Astrocyte (in vitro differentiated cells and primary cell): ENCODE measurements around the gene ATP5MC3. TPM values are rescaled to one million over a fixed set of nuclear protein-coding genes. Genes with fewer than 3 reads are reported as not detected.
A peak's percentile ranks its signal among the peaks of the same experiment; 100 is the strongest.

ENCODE experiments used
- DNase-seq: peaks from one replicate; pipeline ENCODE4 v3.0.0-alpha.2; 2010; ENCODE audit warnings: low read depth
- FAIRE-seq: peaks from 2 replicates; lab custom pipeline; 2011; peaks lifted over from hg19 to GRCh38; lab: Jason Lieb, UNC
- H2AFZ ChIP-seq: 2 replicates; pipeline ENCODE4 v1.6.0; 2012; ENCODE audit warnings: low read depth, low read length, inconsistent platforms
- H3K27ac ChIP-seq: 2 replicates; pipeline ENCODE4 v1.5.1; 2011; ENCODE audit warnings: low read depth, low read length, inconsistent platforms
- H3K27me3 ChIP-seq: 2 replicates; pipeline ENCODE4 v1.6.0; 2011; ENCODE audit warnings: low read length, inconsistent platforms; ENCODE audit not compliant: insufficient read depth
- H3K36me3 ChIP-seq: 2 replicates; pipeline ENCODE4 v1.5.1; 2011; ENCODE audit warnings: low read length, inconsistent platforms; ENCODE audit not compliant: insufficient read depth
- H3K4me1 ChIP-seq: 2 replicates; pipeline ENCODE4 v1.5.1; 2011; ENCODE audit warnings: low read length, inconsistent platforms; ENCODE audit not compliant: insufficient read depth
- H3K4me2 ChIP-seq: 2 replicates; pipeline ENCODE4 v1.6.0; 2012; ENCODE audit warnings: low read length, inconsistent platforms
- H3K4me3 ChIP-seq: 2 replicates; pipeline ENCODE4 v1.5.1; 2011; ENCODE audit warnings: low read depth, mild to moderate bottlenecking, low read length, inconsistent platforms; ENCODE audit not compliant: insufficient read depth
- H3K79me2 ChIP-seq: 2 replicates; pipeline ENCODE4 v1.6.0; 2012; ENCODE audit warnings: mild to moderate bottlenecking, low read length, inconsistent platforms; ENCODE audit not compliant: insufficient read depth
- H3K9ac ChIP-seq: 2 replicates; pipeline ENCODE4 v1.6.0; 2012; ENCODE audit warnings: mild to moderate bottlenecking, low read length, inconsistent platforms
- H3K9me3 ChIP-seq: 2 replicates; pipeline ENCODE4 v1.5.1; 2012; ENCODE audit warnings: low read depth, mild to moderate bottlenecking, low read length, inconsistent platforms; ENCODE audit not compliant: insufficient read depth
- H4K20me1 ChIP-seq: 2 replicates; pipeline ENCODE4 v1.6.0; 2012; ENCODE audit warnings: low read length, inconsistent platforms; ENCODE audit not compliant: insufficient read depth
- H3K27ac Mint-ChIP-seq: one replicate; pipeline ENCODE4 v1.8.0; 2021; ENCODE audit warnings: mild to moderate bottlenecking, mixed read lengths; ENCODE audit not compliant: unreplicated experiment
- H3K27me3 Mint-ChIP-seq: one replicate; pipeline ENCODE4 v1.8.0; 2021; ENCODE audit warnings: low read depth, mixed read lengths; ENCODE audit not compliant: unreplicated experiment
- H3K36me3 Mint-ChIP-seq: one replicate; pipeline ENCODE4 v1.8.0; 2021; ENCODE audit warnings: low read depth, mixed read lengths; ENCODE audit not compliant: unreplicated experiment
- H3K4me1 Mint-ChIP-seq: one replicate; pipeline ENCODE4 v1.8.0; 2021; ENCODE audit warnings: low read depth, mixed read lengths; ENCODE audit not compliant: unreplicated experiment
- H3K4me3 Mint-ChIP-seq: one replicate; pipeline ENCODE4 v1.8.0; 2021; ENCODE audit warnings: mild to moderate bottlenecking, moderate library complexity, mixed read lengths; ENCODE audit not compliant: unreplicated experiment
- H3K9me3 Mint-ChIP-seq: one replicate; pipeline ENCODE4 v1.8.0; 2021; ENCODE audit warnings: mild to moderate bottlenecking, mixed read lengths; ENCODE audit not compliant: unreplicated experiment
- CTCF ChIP-seq: IDR thresholded peaks from 2 replicates; pipeline ENCODE4 v1.5.1; 2011; ENCODE audit warnings: low read depth, mild to moderate bottlenecking, inconsistent platforms, low read length, moderate library complexity; ENCODE audit not compliant: insufficient read depth
- EZH2 ChIP-seq: IDR thresholded peaks from 2 replicates; pipeline ENCODE4 v1.6.1; 2012; ENCODE audit warnings: mild to moderate bottlenecking, low read length, inconsistent platforms; ENCODE audit not compliant: insufficient read depth
- total RNA-seq: library from RNA; stranded (reverse); gene quantifications from 2 replicates; pipeline ENCODE4 v1.2.1, GENCODE V29; 2021

ATP5MC3 gene
- total RNA-seq, 1 donor from 2014 or later: 289 TPM

- Histone ChIP-seq H3K36me3 (no peaks in the 10 kb centered on the region), H3K4me2 (peak overlapping the region; percentile 90), H3K79me2 (peaks cover 55% of the 10 kb centered on the region), H3K9ac (peak overlapping the region; percentile 100), H3K4me1 (peaks cover 7% of the 10 kb centered on the region), H3K9me3 (no peaks in the 10 kb centered on the region), H4K20me1 (peaks cover 40% of the 10 kb centered on the region), H3K27ac (peak overlapping the region; percentile 99), H3K27me3 (no peaks in the 10 kb centered on the region), H2AFZ (peak overlapping the region; percentile 100), H3K4me3 (peak overlapping the region; percentile 99)
- Mint-ChIP-seq H3K27ac (peak overlapping the region; percentile 100), H3K36me3 (peaks cover 3% of the 10 kb centered on the region), H3K4me1 (no peaks in the 10 kb centered on the region), H3K4me3 (peak overlapping the region; percentile 100), H3K9me3 (no peaks in the 10 kb centered on the region), H3K27me3 (no peaks in the 10 kb centered on the region)
- FAIRE-seq (no peak), DNase-seq (peak; percentile 26)
- TF ChIP-seq EZH2 (no peak), CTCF (no peak)
Observed at GRCh38 chr2:175167076-175167791, 14.3 kb downstream of the ATP5MC3 start.

GRCh38 chr2:175166216-175166824 lies 15.2 kb downstream of the ATP5MC3 start:
- no peaks in the 10 kb centered on the region for H3K36me3 ChIP-seq
- H3K27ac Mint-ChIP-seq: peak overlapping the region; percentile 100
- no peaks in the 10 kb centered on the region for H3K9me3 Mint-ChIP-seq
- H3K4me3 Mint-ChIP-seq: peak overlapping the region; percentile 100
- peak overlapping the region; percentile 100 for H3K9ac ChIP-seq
- no peaks in the 10 kb centered on the region for H3K9me3 ChIP-seq
- H3K4me1 ChIP-seq: peaks cover 7% of the 10 kb centered on the region
- FAIRE-seq (no peak), DNase-seq (no peak)
- H3K4me2 ChIP-seq: peak overlapping the region; percentile 90
- H3K4me3 ChIP-seq: peak overlapping the region; percentile 99
- peaks cover 3% of the 10 kb centered on the region for H3K36me3 Mint-ChIP-seq
- H3K27me3 ChIP-seq: no peaks in the 10 kb centered on the region
- peaks cover 49% of the 10 kb centered on the region for H4K20me1 ChIP-seq
- peaks cover 64% of the 10 kb centered on the region for H3K79me2 ChIP-seq
- no peaks in the 10 kb centered on the region for H3K27me3 Mint-ChIP-seq
- no peaks in the 10 kb centered on the region for H3K4me1 Mint-ChIP-seq
- H3K27ac ChIP-seq: no peak overlapping the region
- TF ChIP-seq EZH2: no peak
- no peak for TF ChIP-seq CTCF
- H2AFZ ChIP-seq: no peak overlapping the region

GRCh38 chr2:175164235-175164634 lies 17.3 kb downstream of the ATP5MC3 start:
- FAIRE-seq: no peak
- H3K36me3 ChIP-seq: no peaks in the 10 kb centered on the region
- TF ChIP-seq EZH2: no peak
- no peak for TF ChIP-seq CTCF
- Mint-ChIP-seq H3K4me1 (no peaks in the 10 kb centered on the region), H3K9me3 (no peaks in the 10 kb centered on the region), H3K36me3 (peaks cover 3% of the 10 kb centered on the region), H3K4me3 (no peak overlapping the region), H3K27ac (no peak overlapping the region), H3K27me3 (no peaks in the 10 kb centered on the region)
- no peak overlapping the region for H3K4me3 ChIP-seq
- no peaks in the 10 kb centered on the region for H3K9me3 ChIP-seq
- DNase-seq: no peak
- peaks cover 7% of the 10 kb centered on the region for H3K4me1 ChIP-seq
- no peak overlapping the region for H3K9ac ChIP-seq
- H3K4me2 ChIP-seq: no peak overlapping the region
- H3K79me2 ChIP-seq: peaks cover 85% of the 10 kb centered on the region
- H3K27ac ChIP-seq: no peak overlapping the region
- no peaks in the 10 kb centered on the region for H3K27me3 ChIP-seq
- H2AFZ ChIP-seq: no peak overlapping the region
- peaks cover 68% of the 10 kb centered on the region for H4K20me1 ChIP-seq
